IMR-90 (cell line): ENCODE data around the gene HTR2A. TPM values are rescaled to one million over a fixed set of nuclear protein-coding genes. Genes with fewer than 3 reads are reported as not detected.

Experiments used
- ATAC-seq: fragments of 200-7000 bp; cut with Tn5 transposase; 2 replicates; pipeline ENCODE4 v1.9.1; 2020; ENCODE audit warnings: low read depth, mild to moderate bottlenecking, moderate library complexity
- BruUV-seq: library from RNA; stranded (reverse); fragments of 400-500 nt; replicated peaks from 2 replicates; lab custom pipeline; 2021; lab: Mats Ljungman, UMichigan
- CTCF ChIA-PET: fragments of 300-600 bp; formaldehyde crosslinking; extraction: SDS; loops from one replicate; lab custom pipeline; 2021; ENCODE audit warnings: antibody characterized with exemption; lab: Yijun Ruan, JAX
- POLR2A ChIA-PET: fragments of 300-600 bp; sonication (Branson Sonifier 250); formaldehyde crosslinking; loops from one replicate; lab custom pipeline; 2022; ENCODE audit warnings: antibody characterized with exemption; ENCODE audit not compliant: unreplicated experiment; lab: Charles Lee
- DNase-seq: peaks from one replicate; pipeline ENCODE4 v3.0.0; 2013
- H2AFZ ChIP-seq: replicated peaks from 2 replicates; pipeline ENCODE3; 2013; ENCODE audit warnings: low read length, mild to moderate bottlenecking; ENCODE audit not compliant: poor library complexity
- H2AK5ac ChIP-seq: 2 replicates; pipeline ENCODE4 v1.6.1; 2013; ENCODE audit warnings: low read depth, low read length, inconsistent platforms
- H2AK9ac ChIP-seq: replicated peaks from 2 replicates; pipeline ENCODE3; 2013; ENCODE audit warnings: mild to moderate bottlenecking, low read depth, low read length, moderate library complexity; ENCODE audit not compliant: poor library complexity
- H2BK120ac ChIP-seq: 2 replicates; pipeline ENCODE4 v1.6.1; 2013; ENCODE audit warnings: low read depth, low read length, inconsistent platforms
- H2BK15ac ChIP-seq: 3 replicates; pipeline ENCODE4 v1.6.1; 2013; ENCODE audit warnings: low read depth, low read length, inconsistent platforms
- H2BK20ac ChIP-seq: 2 replicates; pipeline ENCODE4 v1.6.1; 2013; ENCODE audit warnings: low read depth, mild to moderate bottlenecking, inconsistent platforms, low read length, moderate library complexity
- H2BK5ac ChIP-seq: 2 replicates; pipeline ENCODE4 v1.6.1; 2013; ENCODE audit warnings: mild to moderate bottlenecking, low read depth, low read length, inconsistent platforms; ENCODE audit not compliant: poor library complexity, severe bottlenecking
- H3K14ac ChIP-seq: replicated peaks from 2 replicates; pipeline ENCODE4 v1.6.1; 2013; ENCODE audit warnings: low read depth, low read length, inconsistent platforms
- H3K18ac ChIP-seq: 2 replicates; pipeline ENCODE4 v1.6.1; 2013; ENCODE audit warnings: low read depth, low read length, control low read depth
- H3K23ac ChIP-seq: 2 replicates; pipeline ENCODE4 v1.6.1; 2013; ENCODE audit warnings: low read depth, low read length, inconsistent platforms
- H3K27ac ChIP-seq: 2 replicates; pipeline ENCODE4 v1.5.1; 2013; ENCODE audit warnings: mild to moderate bottlenecking, control low read depth, low read length; ENCODE audit not compliant: insufficient read depth
- H3K27me3 ChIP-seq: 2 replicates; pipeline ENCODE4 v1.6.1; 2013; ENCODE audit warnings: low read length; ENCODE audit not compliant: control insufficient read depth, insufficient read depth
- H3K36me3 ChIP-seq: 2 replicates; pipeline ENCODE4 v1.6.1; 2013; ENCODE audit warnings: low read length, mixed read lengths; ENCODE audit not compliant: control insufficient read depth, insufficient read depth
- H3K4ac ChIP-seq: 2 replicates; pipeline ENCODE4 v1.6.1; 2013; ENCODE audit warnings: low read depth, low read length, inconsistent platforms
- H3K4me1 ChIP-seq: 2 replicates; pipeline ENCODE4 v1.6.1; 2013; ENCODE audit warnings: low read length, mixed read lengths; ENCODE audit not compliant: control insufficient read depth, insufficient read depth
- H3K4me2 ChIP-seq: 2 replicates; pipeline ENCODE4 v1.6.1; 2013; ENCODE audit warnings: low read depth, mild to moderate bottlenecking, control low read depth, low read length, moderate library complexity
- H3K4me3 ChIP-seq: 2 replicates; pipeline ENCODE4 v1.5.1; 2013; ENCODE audit warnings: low read depth, mild to moderate bottlenecking, control low read depth, low read length, moderate library complexity; ENCODE audit not compliant: insufficient read depth
- H3K56ac ChIP-seq: 2 replicates; pipeline ENCODE4 v1.6.1; 2013; ENCODE audit warnings: low read length, inconsistent platforms; ENCODE audit not compliant: insufficient read depth; ENCODE audit errors: extremely low read depth
- H3K79me1 ChIP-seq, 2 experiments: 2 replicates each; pipeline ENCODE4 v1.6.1; 2013; ENCODE audit warnings: low read length in 2 of 2, inconsistent platforms in 1 of 2, low read depth in 1 of 2
- H3K9ac ChIP-seq: 2 replicates; pipeline ENCODE4 v1.6.1; 2013; ENCODE audit warnings: low read depth, low read length, control low read depth
- H3K9me1 ChIP-seq: 2 replicates; pipeline ENCODE4 v1.6.1; 2013; ENCODE audit warnings: low read length, inconsistent platforms; ENCODE audit not compliant: insufficient read depth
- H3K9me3 ChIP-seq: 2 replicates; pipeline ENCODE4 v1.6.1; 2013; ENCODE audit warnings: low read length; ENCODE audit not compliant: control insufficient read depth, insufficient read depth
- H4K20me1 ChIP-seq: 2 replicates; pipeline ENCODE4 v1.6.1; 2013; ENCODE audit warnings: low read length, inconsistent platforms; ENCODE audit not compliant: insufficient read depth
- H4K5ac ChIP-seq: 2 replicates; pipeline ENCODE4 v1.6.1; 2013; ENCODE audit warnings: mild to moderate bottlenecking, low read depth, low read length, control low read depth
- H4K8ac ChIP-seq, 2 experiments: 2 replicates each; pipeline ENCODE4 v1.6.1; 2013; ENCODE audit warnings: low read depth in 2 of 2, low read length in 2 of 2, control low read depth in 1 of 2, inconsistent platforms in 1 of 2
- H4K91ac ChIP-seq: 2 replicates; pipeline ENCODE4 v1.6.1; 2013; ENCODE audit warnings: low read depth, low read length, inconsistent platforms; ENCODE audit not compliant: insufficient read depth
- BHLHE40 ChIP-seq: fragments of 150-350 bp; IDR thresholded peaks from 2 replicates; pipeline ENCODE4 v1.6.1; 2016; ENCODE audit warnings: mild to moderate bottlenecking, low read depth, low read length
- CEBPB ChIP-seq: IDR thresholded peaks from 2 replicates; pipeline ENCODE4 v1.6.1; 2012; ENCODE audit warnings: low read depth, low read length, improper control_type of control experiment
- CHD1 ChIP-seq: IDR thresholded peaks from 2 replicates; pipeline ENCODE4 v1.6.1; 2012; ENCODE audit warnings: low read depth, low read length, improper control_type of control experiment
- CTCF ChIP-seq: conservative IDR thresholded peaks from 2 replicates; pipeline ENCODE4 v1.5.1; 2012; ENCODE audit warnings: mild to moderate bottlenecking, low read depth, low read length, improper control_type of control experiment
- ELK1 ChIP-seq: fragments of 150-350 bp; IDR thresholded peaks from 2 replicates; pipeline ENCODE4 v1.6.1; 2016; ENCODE audit warnings: low read depth, mild to moderate bottlenecking, low read length, moderate library complexity, borderline replicate concordance
- FOS ChIP-seq: fragments of 150-350 bp; IDR thresholded peaks from 2 replicates; pipeline ENCODE4 v1.6.1; 2016; ENCODE audit warnings: low read depth, low read length
- MAFK ChIP-seq: IDR thresholded peaks from 2 replicates; pipeline ENCODE4 v1.6.1; 2012; ENCODE audit warnings: low read depth, low read length, improper control_type of control experiment
- MAZ ChIP-seq: IDR thresholded peaks from 2 replicates; pipeline ENCODE4 v1.6.1; 2012; ENCODE audit warnings: low read depth, mild to moderate bottlenecking, low read length, improper control_type of control experiment, moderate library complexity, borderline replicate concordance
- MXI1 ChIP-seq: IDR thresholded peaks from 2 replicates; pipeline ENCODE4 v1.6.1; 2012; ENCODE audit warnings: low read depth, mild to moderate bottlenecking, low read length, moderate library complexity, borderline replicate concordance
- NFE2L2 ChIP-seq: fragments of 150-350 bp; IDR thresholded peaks from 2 replicates; pipeline ENCODE4 v1.6.1; 2016; ENCODE audit warnings: low read depth, mild to moderate bottlenecking, low read length
- POLR2A ChIP-seq: IDR thresholded peaks from 2 replicates; pipeline ENCODE4 v1.6.1; 2012; ENCODE audit warnings: mild to moderate bottlenecking, low read depth, low read length
- RAD21 ChIP-seq: IDR thresholded peaks from 2 replicates; pipeline ENCODE4 v1.6.1; 2012; ENCODE audit warnings: low read length, improper control_type of control experiment
- RCOR1 ChIP-seq: IDR thresholded peaks from 2 replicates; pipeline ENCODE4 v1.6.1; 2012; ENCODE audit warnings: mild to moderate bottlenecking, low read length, improper control_type of control experiment; ENCODE audit not compliant: insufficient replicate concordance
- RFX5 ChIP-seq: IDR thresholded peaks from 2 replicates; pipeline ENCODE4 v1.8.0; 2012; ENCODE audit warnings: low read depth, mild to moderate bottlenecking, low read length, moderate library complexity
- SMC3 ChIP-seq: fragments of 150-350 bp; IDR thresholded peaks from 2 replicates; pipeline ENCODE4 v1.6.1; 2016; ENCODE audit warnings: low read depth, mild to moderate bottlenecking, antibody characterized with exemption, low read length, moderate library complexity
- WGBS, 2 experiments: methylation state at CpG; one replicate each; pipeline versions ENCODE4 v1.1.5 to v1.1.7; 2013; ENCODE audit warnings: missing lambda C conversion rate in 2 of 2; ENCODE audit not compliant: insufficient read length in 1 of 2; ENCODE audit errors: extremely low coverage in 2 of 2; 5-methylcytosine and 5-hydroxymethylcytosine counted together
- dilution Hi-C: fragments of 300-500 bp; cut with HindIII; formaldehyde crosslinking; loops from one replicate; pipeline ENCODE4 v1.14.3; 2018; ENCODE audit warnings: low sequenced_read_pairs; ENCODE audit not compliant: unreplicated experiment
- in situ Hi-C: fragments of 300-500 bp; cut with MboI; formaldehyde crosslinking; loops from 3 replicates; pipeline ENCODE4 v1.14.3; 2019; ENCODE audit warnings: low sequenced_read_pairs, inconsistent platforms, mixed read lengths
- intact Hi-C: fragments of 100-400 bp; cut with micrococcal nuclease; formaldehyde crosslinking; loops from 2 replicates; pipeline ENCODE4 v1.10.0; 2022
- polyA plus RNA-seq, 3 experiments: library from polyadenylated mRNA; depleted of rRNA; stranded (reverse); fragments of >200 nt; gene quantifications; 2 replicates each; pipeline ENCODE4 v1.2.3, GENCODE V29; 2012; ENCODE audit warnings: low replicate concordance in 1 of 3
- total RNA-seq: library from RNA; depleted of rRNA; stranded (reverse); fragments of >200 nt; gene quantifications from 2 replicates; pipeline ENCODE4 v1.2.3, GENCODE V29; 2012
- TF ChIP-seq, protein P1 (sequence below): fragments of 150-350 bp; IDR thresholded peaks from 2 replicates; pipeline ENCODE4 v1.6.1; 2017; ENCODE audit warnings: mild to moderate bottlenecking, antibody characterized with exemption, low read length, low read depth

The HTR2A gene
- total and polyA plus RNA-seq, 2 of the 4 experiments (the other 2 are of a cell fraction), result 0.02 TPM; not detected in 1

GRCh38 chr13:46858163-46858562 is 38.7 kb downstream of the HTR2A start:
- Histone ChIP-seq H2AK9ac (no peak overlapping the region), H3K36me3 (no peaks in the 10 kb centered on the region), H3K23ac (no peak overlapping the region), H4K8ac (no peak overlapping the region), H3K4me1 (no peaks in the 10 kb centered on the region), H2BK120ac (no peak overlapping the region), H3K9me1 (no peaks in the 10 kb centered on the region), H3K4me3 (no peak overlapping the region), H2BK5ac (no peak overlapping the region), H2BK20ac (no peak overlapping the region), H3K14ac (no peak overlapping the region), H4K91ac (no peak overlapping the region), H2BK15ac (no peak overlapping the region), H3K56ac (no peak overlapping the region), H3K4me2 (no peak overlapping the region), H4K5ac (no peak overlapping the region), H2AFZ (no peak overlapping the region), H4K20me1 (no peaks in the 10 kb centered on the region), H3K18ac (no peak overlapping the region), H3K4ac (no peak overlapping the region), H3K79me1 (no peaks in the 10 kb centered on the region), H2AK5ac (no peak overlapping the region), H3K27ac (no peak overlapping the region), H3K27me3 (peaks cover 22% of the 10 kb centered on the region), H3K9ac (no peak overlapping the region), H3K9me3 (no peaks in the 10 kb centered on the region)
- dilution Hi-C loops (no loop called here), in situ Hi-C loops (no loop called here), intact Hi-C loops (no loop called here)
- DNase-seq, result no peak
- ChIA-PET POLR2A (no interaction called here), CTCF (no interaction called here)
- no TSS peak for BruUV-seq
- no peak for TF ChIP-seq RCOR1
- TF ChIP-seq MAZ, result no peak
- TF ChIP-seq RFX5, result no peak
- no peak for TF ChIP-seq ELK1
- TF ChIP-seq RAD21, result no peak
- TF ChIP-seq MAFK, result no peak
- TF ChIP-seq BHLHE40, result no peak
- TF ChIP-seq CTCF, result no peak
- TF ChIP-seq SMC3, result no peak
- TF ChIP-seq CEBPB, result no peak
- TF ChIP-seq NFE2L2, result no peak
- TF ChIP-seq, protein P1, sequence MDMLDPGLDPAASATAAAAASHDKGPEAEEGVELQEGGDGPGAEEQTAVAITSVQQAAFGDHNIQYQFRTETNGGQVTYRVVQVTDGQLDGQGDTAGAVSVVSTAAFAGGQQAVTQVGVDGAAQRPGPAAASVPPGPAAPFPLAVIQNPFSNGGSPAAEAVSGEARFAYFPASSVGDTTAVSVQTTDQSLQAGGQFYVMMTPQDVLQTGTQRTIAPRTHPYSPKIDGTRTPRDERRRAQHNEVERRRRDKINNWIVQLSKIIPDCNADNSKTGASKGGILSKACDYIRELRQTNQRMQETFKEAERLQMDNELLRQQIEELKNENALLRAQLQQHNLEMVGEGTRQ, result no peak
- TF ChIP-seq MXI1, result no peak
- no peak for TF ChIP-seq FOS
- no peak for TF ChIP-seq CHD1
- no peak for TF ChIP-seq POLR2A
- 46% methylated on average over 2 of the region's 3 CpGs; no CpG with 5 or more reads in 1 of the 2 experiments for WGBS, 2 experiments
- ATAC-seq, result no peak
